GM21390 (cell line): ENCODE data around the gene PPP1R15A.
A peak's percentile ranks its signal among the peaks of the same experiment; 100 is the strongest.
"Not testable (repeated sequence)": the region's sequence is repeated elsewhere in the genome, so short reads cannot be mapped to it uniquely, and the experiment has no call there.

Source experiments
- ATAC-seq: cut with Tn5 transposase; IDR thresholded peaks from one replicate; pipeline ENCODE4 v1.9.1; 2021; ENCODE audit not compliant: unreplicated experiment

PPP1R15A gene

GRCh38 chr19:48879025-48879637 is 6.9 kb downstream of the PPP1R15A start:
- no peak for ATAC-seq

- not testable (repeated sequence) for ATAC-seq
These were observed 7.5 kb downstream of the PPP1R15A start for GRCh38 chr19:48879696-48880095.

GRCh38 chr19:48881741-48882657 is 9.8 kb downstream of the PPP1R15A start:
- no peak for ATAC-seq

DNA sequence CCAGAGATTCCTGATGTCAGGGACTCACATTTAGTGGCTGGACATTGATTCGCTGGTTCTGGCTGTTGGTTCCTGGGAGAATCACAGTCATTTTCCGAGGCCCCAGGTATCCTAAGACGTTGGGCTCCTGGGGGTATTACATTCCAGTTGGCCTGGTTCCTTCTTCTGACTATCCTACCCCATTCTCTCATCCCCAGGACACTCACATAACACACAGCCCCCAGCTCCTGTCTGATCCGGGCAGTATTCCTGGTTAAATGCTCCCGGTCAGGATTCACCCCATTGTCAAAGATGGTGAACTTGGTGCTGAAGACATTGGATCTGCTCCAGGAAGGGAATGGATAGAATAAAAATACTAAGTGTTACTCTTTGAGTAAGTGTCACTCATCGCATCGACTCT is 11.5 kb downstream of the PPP1R15A start:
- no peak for ATAC-seq

GRCh38 chr19:48887861-48888612 is 15.8 kb downstream of the PPP1R15A start:
- ATAC-seq: no peak

GRCh38 chr19:48889496-48889895 is 17.3 kb downstream of the PPP1R15A start:
- not testable (repeated sequence) for ATAC-seq

- ATAC-seq: no peak
These were observed 18.3 kb downstream of the PPP1R15A start for GRCh38 chr19:48890551-48890950.

DNA sequence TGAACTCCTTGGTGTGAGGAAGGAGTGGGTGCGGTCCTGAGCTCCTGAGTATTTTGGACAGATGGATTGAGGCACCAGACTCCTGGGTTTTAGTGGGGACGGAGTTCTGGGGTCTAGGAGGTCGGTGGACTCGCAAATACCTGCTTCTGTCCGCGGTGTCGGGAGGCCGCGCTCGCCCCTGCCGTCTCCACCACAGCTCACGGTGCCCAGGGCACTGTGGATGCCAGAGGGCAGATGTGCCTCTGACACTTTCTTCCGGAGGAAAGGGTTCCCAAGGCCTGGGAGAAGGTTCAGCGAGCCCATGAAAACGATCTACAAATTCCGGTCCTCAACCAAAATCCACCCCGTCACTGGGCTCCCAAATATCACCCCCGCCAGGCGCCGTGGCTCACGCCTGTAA is 23.0 kb downstream of the PPP1R15A start:
- ATAC-seq: no peak

DNA sequence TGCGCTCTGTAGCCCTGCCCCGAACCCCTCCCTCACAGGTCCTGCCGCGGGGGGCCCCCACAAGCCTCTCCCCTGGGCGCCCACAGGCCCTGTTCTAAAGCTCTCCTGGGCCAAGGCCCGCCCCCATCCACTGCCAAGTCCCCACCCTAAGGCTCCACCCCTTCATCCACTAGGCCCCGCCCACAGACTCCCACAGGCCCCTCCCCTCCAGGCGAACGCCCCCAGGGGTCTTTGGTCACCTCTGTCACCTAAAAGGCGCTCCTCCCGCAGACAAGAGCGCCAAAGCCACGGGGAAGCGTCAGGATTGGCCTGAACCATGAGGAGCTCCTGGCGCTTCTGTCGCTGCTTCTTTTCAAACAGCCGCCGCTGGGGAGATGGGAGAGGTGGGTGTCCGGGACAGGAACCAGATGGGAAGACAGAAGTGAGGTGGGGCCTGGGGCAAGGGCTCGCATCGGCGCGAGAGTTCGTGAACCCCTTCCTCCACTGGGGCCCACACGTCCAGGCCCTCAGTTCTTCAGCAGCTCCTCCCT is 24.0 kb downstream of the PPP1R15A start:
- ATAC-seq: no peak

DNA sequence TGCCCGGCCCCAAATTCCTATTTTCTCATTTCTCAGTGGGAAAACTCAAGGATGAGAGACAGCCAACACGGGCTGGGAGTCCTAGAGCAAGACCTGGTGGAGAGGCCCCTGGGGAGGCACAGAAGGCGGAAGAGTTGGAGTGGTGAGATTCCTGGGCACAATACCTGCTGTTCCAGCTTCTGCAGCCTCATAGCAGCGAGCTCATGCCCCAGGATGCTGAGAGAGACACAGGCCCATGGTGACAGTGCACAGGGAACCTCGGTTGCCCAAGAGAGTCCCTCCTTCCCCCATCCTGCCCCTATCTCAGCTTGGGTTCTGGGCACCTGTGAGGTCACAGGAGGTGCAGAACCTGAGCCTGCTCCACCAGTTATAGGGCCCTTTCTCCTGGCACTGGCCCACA is 25.0 kb downstream of the PPP1R15A start:
- no peak for ATAC-seq

- not testable (repeated sequence) for ATAC-seq
These were observed 27.1 kb downstream of the PPP1R15A start for GRCh38 chr19:48899386-48899749.

DNA sequence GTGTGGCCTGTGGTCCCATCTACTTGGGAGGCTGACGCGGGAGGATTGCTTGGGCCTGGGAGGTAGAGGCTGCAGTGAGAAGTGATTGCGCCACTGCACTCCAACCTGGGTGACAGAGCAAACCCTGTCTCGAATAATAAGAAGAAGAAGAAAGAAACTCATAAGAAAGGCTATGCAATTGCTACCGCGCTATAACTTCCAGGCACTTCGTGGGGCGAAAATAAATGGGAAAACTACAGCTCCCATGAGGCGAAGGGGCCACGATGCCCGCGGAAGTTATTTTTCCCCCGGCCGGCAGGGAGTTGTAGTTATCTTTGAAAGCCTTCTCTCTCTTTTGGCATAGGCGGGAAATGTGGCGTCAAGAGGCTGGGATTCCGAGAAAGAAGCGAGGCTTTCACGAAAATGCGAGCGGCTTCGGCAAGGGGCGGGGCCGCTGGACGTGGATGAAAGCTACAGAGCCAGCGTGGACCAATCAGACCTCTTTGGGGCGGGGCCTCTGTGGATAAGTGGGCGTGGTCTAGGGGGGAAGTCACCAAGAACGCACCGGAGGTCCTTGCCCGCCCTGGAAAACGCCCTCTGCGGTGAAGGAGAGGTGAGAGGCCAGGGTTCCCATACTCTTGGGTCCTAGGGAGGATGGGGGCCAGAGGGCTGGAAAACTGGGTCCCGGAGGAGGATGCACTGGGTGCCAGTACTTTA is 27.7 kb downstream of the PPP1R15A start, which contains the start of gene NUCB1:
NUCB1 (plus strand) TSS at position 532 of the 696 bp plus-strand sequence. CDS start 485 bp downstream, outside the sequence.
- ATAC-seq: peak; percentile 63

GRCh38 chr19:48900477-48901406 is 28.5 kb downstream of the PPP1R15A start:
- no peak for ATAC-seq

DNA sequence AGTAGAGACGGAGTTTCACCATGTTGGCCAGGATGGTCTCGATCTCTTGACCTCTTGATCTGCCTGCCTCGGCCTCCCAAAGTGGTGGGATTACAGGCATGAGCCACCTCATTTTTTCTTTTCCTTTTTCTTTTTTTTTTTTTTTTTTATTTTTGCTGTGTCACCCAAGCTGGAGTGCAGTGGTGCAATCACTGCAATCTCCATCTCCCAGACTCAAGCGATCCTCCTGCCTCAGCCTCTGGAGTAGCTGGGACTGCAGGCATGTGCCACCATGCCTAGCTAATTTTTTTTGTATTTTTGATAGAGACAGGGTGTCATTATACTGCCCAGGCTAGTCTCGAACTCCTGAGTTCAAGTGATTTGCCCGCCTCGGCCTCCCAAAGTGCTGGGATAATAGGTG is 30.1 kb downstream of the PPP1R15A start:
- not testable (repeated sequence) for ATAC-seq

DNA sequence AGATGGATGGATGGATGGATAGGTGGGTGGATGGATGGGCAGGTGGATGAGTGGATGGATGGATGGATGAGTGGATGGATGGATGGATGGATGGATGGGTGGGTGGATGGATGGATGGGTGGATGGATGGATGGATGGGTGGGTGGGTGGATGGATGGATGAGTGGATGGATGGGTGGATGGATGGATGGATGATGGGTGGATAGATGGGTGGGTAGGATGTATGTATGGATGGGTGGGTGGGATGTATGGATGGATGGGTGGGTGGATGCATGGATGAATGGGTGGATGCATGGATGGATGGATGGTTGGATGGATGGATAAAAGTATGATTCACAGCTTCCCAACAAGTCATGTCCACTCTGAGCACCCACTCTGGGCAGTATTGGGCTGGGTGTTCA is 31.6 kb downstream of the PPP1R15A start:
- not testable (repeated sequence) for ATAC-seq

DNA sequence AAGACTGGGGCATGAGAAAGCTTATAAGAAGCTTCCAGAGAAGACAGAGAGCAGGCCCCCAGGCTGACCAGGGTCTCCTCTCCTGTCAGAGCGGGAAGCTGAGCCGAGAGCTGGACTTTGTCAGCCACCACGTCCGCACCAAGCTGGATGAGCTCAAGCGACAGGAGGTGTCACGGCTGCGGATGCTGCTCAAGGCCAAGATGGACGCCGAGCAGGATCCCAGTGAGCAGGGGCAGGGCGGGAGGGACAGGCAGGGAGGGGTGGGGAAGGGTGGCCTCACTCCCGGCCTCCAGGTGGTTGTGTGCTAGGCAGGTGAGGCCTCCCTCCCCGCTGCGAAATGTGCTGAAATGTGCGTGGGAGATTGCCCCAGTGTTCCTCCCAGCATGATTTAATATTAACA is 33.4 kb downstream of the PPP1R15A start:
- ATAC-seq: no peak

- no peak for ATAC-seq
These were observed 34.1 kb downstream of the PPP1R15A start for GRCh38 chr19:48906324-48906723.

DNA sequence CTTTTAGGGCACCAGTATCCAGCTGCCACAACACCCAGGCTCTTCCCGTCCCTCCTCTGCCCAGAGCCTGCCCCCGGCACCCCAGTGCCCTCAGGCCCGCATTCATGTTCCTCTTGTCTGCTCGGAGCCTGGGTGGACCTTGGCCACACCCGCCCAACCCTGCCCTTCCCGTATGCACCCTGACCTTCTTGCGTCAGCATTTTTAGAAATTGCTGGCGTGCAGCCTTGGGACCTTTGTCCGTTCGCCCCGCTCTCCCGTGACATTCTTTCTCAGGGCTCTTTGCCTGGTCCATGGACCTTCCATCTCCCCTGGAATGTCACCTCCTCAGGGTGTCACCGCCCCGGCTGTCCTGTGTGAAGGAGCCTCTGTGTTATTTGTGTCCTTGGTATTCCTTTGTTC is 35.5 kb downstream of the PPP1R15A start:
- ATAC-seq: no peak

DNA sequence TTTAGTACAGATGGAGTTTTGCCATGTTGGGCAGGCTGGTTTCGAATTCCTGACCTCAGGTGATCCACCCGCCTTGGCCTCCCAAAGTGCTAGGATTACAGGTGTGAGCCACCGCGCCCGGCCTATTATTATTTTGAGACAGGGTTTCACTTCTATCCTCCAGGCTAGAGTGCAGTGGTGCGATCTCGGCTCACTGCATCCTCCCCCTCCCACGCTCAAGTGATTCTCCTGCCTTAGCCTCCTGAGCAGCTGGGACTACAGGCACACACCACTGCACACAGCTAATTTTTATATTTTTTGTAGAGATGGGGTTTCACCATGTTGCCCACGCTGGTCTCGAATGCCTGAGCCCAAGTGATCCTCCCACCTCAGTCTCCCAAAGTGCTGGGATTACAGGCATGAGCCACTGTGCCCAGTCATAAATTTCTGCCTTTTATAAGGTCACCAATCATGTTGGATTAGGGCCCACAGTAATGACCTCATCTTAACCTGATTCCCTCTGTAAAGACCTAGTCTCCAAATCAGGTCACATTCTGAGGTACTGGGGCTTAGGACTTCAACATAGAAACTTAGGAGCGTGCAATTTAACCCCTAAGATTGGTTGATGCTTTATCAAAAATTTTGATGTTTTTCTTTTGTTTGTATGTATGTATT is 37.3 kb downstream of the PPP1R15A start:
- ATAC-seq: not testable (repeated sequence)
